GM18526 (cell line): ENCODE results near the gene DSN1.

Experiments
- POLR2A ChIP-seq: IDR thresholded peaks from 3 replicates; pipeline ENCODE4 v1.6.1; 2011; ENCODE audit not compliant: insufficient read length; ENCODE audit errors: extremely low read depth

Gene DSN1

DNA sequence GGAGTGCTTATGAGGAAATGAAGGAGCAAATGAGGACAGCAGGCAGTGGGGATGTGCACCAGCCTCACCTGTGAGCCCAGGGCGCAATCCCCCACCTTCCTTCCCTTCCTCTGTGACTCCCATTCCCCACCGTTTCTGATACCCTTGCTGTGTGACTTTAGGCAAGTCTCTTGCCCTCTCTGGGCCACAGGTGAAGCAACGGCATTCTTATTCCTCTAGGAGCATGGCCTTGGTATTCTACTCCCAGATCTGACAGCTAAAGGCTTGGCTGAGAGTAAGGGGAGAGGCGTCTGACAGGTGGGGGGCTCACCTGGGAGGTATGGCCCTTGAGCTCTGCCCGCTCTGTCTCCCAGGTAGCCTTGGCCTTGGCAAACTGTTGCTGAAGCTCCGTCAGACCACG, 30.9 kb upstream of the DSN1 start:
- no peak for TF ChIP-seq POLR2A

DNA sequence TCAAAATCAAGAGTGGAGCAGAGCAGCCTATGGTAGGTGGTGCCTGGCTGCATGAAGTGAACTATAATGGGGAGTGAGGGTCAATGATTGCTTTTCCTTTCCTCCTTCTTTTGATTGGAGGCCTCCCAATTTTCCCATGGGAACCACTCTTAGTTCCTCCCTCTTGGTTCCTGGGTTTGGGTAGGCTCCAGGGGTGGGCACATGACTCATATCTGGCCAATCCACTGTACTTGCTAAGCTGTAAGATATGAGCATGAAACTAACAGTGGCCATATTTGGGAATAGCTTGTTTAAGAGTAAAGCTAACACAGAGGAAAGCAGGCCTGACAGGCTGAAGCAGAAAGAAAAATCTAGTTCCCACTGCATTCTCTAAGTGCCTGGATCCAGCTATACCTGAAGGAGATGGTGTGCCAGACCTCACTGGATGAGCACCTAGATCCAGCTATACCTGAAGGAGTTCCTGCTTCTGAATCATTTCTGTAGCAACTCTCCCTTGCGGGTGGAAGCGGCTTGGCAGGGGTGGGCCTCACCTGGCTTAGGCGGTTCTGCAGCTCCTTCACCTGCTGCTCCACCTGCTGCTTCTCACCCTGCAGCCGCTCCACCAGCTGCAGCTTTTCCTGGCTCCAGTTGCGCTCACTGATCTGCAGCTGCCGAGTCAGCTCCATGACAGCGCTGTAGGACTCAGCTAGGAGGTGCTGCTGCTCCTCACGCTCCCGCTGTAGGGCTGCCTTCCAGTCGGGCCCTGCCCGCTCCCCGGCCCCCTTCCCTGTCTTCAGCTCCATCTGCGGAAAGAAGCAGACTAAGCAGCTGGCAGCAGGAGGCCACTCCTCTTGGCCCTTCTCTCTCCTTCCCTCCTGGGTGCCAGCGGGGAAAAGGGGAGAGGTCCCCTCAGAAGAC, 29.0 kb upstream of the DSN1 start:
- TF ChIP-seq POLR2A = no peak

DNA sequence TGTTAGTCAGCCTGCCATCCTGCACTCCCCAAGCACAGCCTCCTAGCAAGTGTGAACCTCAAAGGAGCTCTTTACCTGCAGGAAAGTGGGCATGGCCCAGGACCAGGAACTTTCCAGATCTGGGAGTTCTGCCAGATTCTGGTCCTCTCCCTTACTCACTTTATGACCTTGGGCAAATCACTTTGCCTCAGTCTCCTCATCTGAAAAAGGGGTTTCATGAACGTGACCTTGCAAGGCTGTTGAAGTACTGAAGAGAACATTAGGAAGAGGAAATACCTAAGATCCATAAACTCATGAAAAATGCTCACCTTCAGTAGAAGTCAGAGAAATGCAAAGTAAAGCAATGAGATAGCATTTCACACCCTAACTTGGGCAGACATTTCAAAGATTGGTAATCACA, 26.8 kb upstream of the DSN1 start:
- no peak for TF ChIP-seq POLR2A

DNA sequence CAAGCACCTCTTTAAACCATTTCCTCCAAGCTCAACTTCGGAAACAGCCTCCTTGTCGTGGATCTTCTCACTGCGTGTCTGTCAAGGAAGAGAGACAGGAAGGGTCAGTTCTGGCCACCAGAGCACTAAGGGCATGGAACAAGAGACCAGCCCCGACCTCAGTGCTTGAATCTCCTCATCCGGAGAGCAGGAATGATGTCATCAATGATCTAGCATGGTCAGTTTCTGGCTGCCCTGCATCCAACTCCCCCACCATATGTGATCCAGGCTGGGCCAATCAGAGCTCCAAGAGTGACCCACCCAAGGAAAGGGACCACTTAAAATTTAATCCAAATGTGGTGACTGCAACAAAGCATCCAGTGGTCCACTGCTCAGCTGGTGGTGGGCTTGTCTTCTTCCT, 23.3 kb upstream of the DSN1 start:
- no peak for TF ChIP-seq POLR2A

DNA sequence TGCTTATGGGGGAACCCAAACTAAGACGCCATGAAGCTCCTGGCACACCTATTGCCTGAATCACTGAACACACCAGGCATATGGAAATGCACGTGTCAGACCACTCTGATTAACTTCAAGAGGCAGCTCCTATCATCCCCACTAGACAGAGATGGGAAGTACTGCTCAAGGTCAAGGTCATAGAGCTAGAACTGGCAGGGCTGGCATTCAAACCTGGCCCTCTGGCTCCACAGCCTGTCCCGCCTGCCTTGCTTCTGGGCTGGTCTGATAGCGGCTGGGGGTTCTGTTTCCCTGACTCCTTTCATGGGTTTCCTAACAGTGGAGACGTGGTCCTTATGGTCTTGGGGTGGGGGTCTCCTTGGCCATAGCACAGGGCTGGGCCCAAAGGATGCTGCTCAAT, 22.6 kb upstream of the DSN1 start:
- TF ChIP-seq POLR2A = no peak

DNA sequence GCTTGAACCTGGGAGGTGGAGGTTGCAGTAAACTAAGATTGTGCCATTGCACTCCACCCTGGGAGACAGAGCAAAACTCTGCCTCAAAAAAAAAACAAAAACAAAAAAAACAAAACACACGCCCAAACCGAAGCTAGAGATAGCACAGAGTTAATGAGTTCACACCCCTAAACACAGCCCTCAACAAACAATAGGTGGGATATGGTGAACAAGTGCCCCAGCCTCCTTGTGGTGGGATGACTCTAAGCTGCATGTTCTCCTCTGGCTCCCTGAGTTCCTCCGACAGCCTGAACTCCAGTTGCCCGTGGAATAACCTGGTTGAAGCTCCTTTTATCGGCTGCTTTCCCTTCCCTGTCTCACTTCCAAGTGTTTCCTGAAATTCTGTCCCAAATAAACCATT, 22.1 kb upstream of the DSN1 start:
- TF ChIP-seq POLR2A = no peak

DNA sequence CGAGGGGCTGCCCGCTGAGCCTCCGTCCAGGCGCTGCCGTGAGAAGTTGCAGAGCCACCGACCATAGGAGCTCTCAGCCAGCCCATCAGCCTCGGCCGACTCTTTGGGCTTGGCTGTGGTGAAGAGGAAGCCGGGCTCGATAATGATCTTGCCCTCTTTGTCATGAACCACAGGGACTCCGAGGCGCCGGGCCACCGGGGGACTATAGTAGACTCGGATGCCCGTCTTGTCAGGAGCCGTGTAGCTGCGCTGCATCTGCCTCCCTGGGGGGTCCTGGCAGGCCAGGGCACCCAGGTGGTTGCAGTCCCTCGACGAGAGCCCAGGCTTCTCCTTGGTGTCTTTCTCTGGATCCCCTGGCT, 20.5 kb upstream of the DSN1 start:
- TF ChIP-seq POLR2A = no peak

DNA sequence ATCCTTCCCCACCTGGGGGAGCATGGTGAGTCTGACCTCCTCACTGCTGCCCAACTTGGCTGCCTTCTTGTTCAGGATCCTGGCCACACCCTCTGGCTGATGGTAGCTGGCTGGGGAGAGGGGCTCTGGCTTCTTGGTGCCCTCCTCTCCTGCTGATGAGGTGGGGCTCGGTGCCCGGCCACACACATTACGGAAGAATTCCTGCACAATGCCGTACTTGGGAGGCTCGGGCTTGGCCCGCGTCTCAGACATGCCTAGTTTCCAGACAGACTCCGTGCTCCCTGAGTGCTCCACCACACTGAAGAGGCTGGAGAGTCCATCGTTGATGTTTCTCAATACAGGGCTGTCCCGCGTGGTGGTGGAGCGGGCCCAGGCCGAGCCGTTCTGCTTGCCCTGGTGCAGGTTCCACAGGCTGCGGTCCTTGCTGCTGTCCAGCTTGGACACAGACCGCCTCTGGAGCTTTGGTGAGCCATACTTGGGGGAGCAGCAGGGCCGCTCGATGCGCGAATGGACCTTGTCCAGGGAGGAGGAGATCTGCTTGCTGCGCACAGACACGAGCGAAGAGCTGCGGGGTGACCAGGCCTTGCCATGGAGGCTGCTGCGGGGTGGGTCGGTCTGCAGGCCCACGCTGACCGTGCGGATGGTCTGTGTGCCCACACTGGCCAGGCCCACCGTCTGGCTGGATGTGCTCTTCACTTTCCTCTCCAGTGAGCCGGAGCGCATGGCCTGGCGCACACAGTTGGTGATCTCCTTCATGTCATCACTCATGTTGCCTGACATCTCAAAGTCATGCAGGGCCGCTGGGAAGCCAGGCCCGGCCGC, 19.9 kb upstream of the DSN1 start:
- TF ChIP-seq POLR2A = no peak

DNA sequence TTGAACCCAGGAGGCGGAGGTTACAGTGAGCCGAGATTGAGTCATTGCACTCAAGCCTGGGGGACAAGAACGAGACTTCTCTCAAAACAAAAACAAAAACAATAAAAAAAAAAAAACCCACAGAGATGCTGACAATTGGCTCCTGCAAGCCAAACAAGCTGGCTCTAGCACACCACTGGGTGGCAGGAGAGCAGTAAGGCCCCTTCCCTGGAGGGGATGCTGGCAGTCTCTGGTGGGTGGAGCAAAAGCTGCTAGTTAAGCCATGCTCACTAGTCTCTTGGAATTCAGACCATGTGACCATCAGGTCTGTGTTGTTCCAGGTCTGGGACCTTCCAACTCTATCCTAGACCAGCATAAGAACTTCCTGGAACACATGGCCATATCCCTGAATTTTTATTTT, 18.9 kb upstream of the DSN1 start:
- TF ChIP-seq POLR2A = no peak

DNA sequence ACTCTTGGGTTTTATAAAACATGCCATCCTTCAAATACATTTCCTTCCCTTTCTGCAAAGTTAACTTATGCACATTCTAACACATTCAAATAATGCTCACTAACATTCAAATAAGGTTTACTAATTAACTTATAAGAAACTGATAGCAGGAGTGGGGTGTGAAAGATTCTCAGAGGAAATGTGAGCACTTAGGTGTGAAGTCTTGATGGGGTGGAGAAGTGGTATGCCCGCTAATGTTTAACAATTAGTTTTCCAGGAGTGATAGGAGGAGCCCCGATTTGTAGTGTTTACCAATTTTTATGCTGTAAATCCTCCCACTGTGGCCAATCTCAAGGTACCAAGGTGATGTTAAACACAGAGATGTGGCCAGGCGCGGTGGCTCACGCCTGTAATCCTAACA, 18.3 kb upstream of the DSN1 start:
- no peak for TF ChIP-seq POLR2A

DNA sequence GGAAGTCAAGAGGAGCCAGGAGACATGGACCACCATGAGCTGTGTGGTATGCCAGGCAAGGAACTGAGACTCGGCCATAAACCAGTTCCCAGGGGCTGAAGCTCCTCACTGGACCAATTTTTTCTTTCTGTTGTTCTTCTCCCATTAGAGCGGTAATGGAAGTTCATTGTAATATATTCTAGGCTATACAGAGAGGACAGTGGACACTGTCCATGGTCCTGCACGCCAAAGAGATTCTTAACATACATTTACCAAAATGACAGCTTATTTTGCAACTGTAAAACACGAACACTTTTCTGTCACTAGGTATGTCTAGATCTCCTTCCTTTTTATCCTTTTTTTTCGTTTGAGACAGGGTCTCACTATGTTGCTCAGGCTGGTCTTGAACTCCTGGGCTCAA, 13.1 kb upstream of the DSN1 start:
- no peak for TF ChIP-seq POLR2A

DNA sequence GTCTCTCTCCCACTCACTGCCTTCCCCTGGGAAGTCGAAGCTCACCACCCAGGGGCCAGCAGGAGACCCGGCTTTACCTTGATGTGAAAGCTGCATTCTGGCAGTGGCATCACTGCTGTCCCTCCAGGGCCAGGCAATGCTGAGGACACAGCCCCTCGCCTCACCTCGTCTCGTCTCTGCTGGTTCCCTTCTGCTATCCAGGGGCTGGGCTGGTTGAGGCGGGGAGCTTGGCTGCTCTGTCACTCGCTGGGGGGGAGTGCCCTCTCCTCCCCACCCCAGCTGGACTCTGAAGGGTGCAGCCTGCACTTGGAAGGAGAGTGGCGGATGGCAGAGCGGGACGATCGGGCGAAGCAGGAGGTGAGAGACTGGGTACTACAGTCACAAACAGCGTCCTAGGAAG, 12.7 kb upstream of the DSN1 start:
- TF ChIP-seq POLR2A = no peak

DNA sequence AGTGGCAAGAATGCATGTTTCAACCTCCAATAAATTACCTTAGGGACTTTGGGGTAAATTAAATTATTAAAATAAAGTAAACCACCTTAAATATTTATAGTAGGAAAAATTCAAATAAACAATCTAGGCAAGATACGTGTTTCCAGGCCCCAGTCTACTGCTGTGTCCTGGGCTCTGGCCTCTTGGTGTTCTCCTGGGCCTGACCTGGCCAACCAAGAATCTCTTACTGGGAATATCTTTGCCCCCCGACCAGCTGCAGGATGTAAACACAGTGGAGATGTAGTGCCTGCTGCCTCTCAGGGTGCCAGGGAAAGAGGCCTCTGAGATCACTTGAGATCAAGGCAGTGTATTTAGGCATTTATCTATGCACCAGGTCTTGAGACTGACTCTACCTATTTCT, 11.7 kb upstream of the DSN1 start:
- no peak for TF ChIP-seq POLR2A

DNA sequence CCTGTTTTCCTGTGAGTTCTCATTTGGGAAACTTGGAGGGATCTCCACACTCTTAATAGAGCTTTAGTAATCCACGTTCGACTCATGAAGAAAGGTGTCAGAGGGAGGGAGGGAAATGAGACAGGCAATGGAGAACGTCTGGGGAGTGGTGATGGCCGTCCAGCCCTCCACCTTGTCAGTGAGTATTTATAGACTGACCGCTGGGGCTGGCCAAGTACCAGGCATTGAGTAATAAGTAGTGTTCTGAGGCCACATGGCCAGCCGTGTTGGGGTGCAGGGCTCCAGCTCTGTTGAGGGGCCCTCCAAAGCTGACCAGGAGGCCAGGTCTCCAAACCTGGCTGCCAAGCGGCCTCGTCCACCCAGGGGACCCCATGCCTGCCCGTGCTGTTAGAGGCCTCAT, 11.3 kb upstream of the DSN1 start:
- TF ChIP-seq POLR2A = no peak

DNA sequence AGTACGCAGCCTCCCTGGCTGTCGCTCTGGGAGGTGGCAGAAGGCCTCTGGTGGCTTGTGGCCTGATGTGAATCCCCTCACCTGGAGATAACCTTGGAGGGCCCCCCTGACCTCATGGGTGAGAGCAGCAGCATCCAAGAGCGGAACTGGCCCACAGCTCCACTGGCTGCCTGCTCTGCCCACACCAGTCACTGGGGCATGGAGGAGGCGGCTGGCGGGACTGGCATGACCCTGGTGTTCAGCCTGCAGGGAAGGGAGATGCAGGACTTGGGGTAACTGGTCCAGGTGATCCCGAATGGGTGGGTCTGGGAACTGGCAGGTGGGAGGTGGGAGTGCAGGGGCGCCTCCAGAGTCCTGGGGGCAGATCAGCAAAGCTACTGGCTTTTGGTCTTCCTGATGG, 10.6 kb upstream of the DSN1 start:
- TF ChIP-seq POLR2A = no peak

DNA sequence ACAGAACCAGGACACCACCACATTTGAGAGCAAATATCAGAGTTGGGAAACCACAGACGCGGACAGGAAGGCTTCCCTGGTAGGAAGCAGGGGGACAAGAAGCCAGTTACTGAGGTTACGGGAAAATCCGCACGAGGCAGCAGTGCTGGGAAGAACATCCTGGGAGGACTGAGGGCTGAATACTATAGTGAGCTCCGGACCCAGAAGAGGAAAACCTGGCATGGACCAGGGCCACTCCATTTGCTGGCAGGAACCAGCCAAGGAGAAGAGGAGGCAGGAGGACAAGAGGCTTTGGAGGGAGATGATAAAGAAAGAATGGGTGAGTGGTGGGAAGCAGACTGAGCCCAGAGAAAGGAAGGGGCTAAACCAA, 6.1 kb upstream of the DSN1 start:
- no peak for TF ChIP-seq POLR2A
